AG08395 (cell line): ENCODE data around the gene KCNH4.
A peak's percentile ranks its signal among the peaks of the same experiment; 100 is the strongest.
"Not testable (repeated sequence)": the region's sequence is repeated elsewhere in the genome, so short reads cannot be mapped to it uniquely, and the experiment has no call there.

ENCODE experiments used
- DNase-seq: peaks from one replicate; pipeline ENCODE4 v3.0.0; 2012; ENCODE audit warnings: mixed read lengths, low spot score

Gene KCNH4

GRCh38 chr17:42180922-42181850 lies at the start of gene KCNH4:
TSS of gene KCNH4 (minus strand) at chr17:42181142. CDS start at chr17:42180945, 197 bp downstream.
- DNase-seq, result peak; percentile 75

- no peak for DNase-seq
Observed at GRCh38 chr17:42230225-42230624, 49.3 kb upstream of the KCNH4 start.

- peak; percentile 8 for DNase-seq
Observed at GRCh38 chr17:42227849-42228700, 47.1 kb upstream of the KCNH4 start.

DNA sequence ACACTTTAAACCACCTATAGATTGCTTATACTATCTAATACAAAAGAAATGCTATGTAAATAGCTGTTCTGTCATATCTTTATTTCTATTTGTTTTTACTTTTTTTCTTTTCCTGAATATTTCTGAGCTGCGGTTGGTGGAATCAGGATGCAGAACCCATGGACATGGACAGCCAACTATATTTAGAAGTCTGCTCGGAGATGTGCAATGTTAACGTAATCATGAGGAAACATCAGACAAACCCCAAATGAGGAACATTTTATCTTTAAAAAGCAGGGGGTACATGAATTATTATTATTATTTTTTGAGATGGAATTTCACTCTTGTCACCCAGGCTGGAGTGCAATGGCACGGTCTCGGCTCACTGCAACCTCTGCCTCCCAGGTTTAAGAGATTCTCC lies 44.7 kb upstream of the KCNH4 start:
- no peak for DNase-seq

DNA sequence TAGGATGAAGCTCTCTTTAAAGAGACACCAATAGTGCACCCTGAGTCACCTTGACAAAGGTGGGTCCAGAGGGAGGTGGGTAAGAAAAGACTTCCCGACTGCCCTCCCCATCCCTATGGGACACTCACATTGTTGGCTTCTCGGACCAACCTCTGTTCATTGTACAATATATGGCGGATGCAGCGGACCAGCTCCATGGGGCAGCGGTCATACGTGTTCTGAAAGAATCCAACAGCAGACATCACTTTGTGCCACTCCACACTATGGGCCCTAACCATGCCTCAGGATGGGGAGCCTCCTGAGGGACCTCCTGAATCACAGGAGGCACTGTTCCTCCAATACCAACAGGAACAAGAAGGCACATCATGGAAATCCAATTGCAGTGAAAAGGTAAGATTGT lies 43.7 kb upstream of the KCNH4 start:
- no peak for DNase-seq

- DNase-seq, result peak; percentile 55
Observed at GRCh38 chr17:42221886-42222745, 41.2 kb upstream of the KCNH4 start.

DNA sequence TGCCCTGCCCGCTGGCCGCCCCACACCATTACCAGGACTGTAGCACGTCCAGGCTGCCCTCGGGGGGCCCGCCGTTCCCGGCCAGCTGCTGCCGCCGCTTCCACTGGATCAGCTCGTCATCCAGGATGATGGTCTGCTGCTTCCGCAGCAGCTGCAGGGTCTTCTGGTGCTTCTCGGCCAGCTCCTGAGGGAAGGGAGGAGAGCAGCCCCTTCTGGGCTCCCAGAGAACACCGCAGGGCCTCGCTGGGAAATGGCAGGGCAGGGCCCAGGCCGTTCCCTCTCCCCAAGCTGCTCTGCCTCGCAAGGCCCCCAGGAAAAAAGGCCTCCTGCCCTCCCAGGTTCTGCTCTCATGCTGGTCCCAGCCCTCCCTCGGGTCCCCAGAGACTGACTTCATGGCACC lies 38.3 kb upstream of the KCNH4 start:
- not testable (repeated sequence) for DNase-seq

DNA sequence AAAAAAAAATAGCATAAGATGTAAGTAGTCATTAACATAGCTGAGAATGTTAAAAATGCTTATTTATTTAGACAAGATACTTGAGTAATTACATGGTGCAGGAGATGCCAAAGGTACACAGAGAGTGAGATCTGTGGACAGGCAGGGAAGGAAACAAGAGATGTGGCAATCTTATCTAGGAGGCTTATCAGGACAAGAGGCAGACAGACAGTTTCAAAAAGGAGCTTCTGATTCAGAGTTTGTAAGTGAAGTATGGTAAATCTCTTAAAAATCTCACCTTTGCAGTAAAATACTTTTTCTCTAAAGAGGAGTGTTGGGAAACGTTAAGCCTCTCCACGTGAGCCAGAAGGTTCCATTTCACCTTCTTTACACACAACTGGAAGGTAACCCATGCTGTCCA lies 33.2 kb upstream of the KCNH4 start:
- no peak for DNase-seq

GRCh38 chr17:42212382-42212781 lies 31.4 kb upstream of the KCNH4 start:
- peak; percentile 31 for DNase-seq

DNA sequence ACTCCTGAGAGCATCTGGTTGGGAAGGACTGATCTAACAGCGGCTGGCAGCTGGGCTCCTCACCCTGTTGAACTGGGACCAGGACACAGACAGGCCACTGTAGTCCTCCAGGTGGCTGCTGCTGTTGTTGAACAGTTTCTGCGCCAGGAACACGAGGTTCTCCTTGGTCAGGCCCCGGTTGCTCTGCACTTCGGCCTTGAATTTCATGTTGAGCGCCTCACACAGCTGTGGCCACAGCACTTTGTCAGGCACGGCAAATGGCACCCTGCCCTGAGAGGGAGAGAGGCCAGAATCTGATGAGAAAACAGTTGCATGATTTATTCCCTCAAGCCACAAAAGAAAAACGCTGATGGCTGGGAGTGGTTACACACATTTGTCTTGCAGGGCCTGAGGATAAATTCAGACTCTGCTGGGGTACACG lies 31.0 kb upstream of the KCNH4 start:
- DNase-seq, result peak; percentile 58

DNA sequence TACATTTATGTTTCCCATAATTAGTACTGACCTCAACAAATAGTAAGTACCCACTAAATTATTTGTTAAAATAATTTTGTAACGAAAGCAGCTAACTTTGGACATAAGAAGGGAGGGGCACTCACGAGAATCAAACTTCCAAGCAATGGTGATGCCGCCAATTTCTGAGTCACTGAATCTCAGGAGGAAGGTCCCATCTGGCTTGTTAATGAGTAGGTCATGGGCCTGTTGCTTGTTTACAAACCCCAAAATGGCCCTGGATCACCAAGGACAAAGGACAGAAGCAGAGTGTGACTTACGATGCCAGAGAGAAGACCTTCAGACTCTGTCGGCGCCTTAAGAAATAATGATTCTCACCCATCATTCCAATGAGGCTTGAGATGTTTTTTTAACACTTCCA lies 29.1 kb upstream of the KCNH4 start:
- no peak for DNase-seq

- DNase-seq, result not testable (repeated sequence)
Observed at GRCh38 chr17:42206153-42206612, 25.2 kb upstream of the KCNH4 start.

- no peak for DNase-seq
Observed at GRCh38 chr17:42203354-42203753, 22.4 kb upstream of the KCNH4 start.

- DNase-seq, result no peak
Observed at GRCh38 chr17:42202696-42203095, 21.8 kb upstream of the KCNH4 start.

DNA sequence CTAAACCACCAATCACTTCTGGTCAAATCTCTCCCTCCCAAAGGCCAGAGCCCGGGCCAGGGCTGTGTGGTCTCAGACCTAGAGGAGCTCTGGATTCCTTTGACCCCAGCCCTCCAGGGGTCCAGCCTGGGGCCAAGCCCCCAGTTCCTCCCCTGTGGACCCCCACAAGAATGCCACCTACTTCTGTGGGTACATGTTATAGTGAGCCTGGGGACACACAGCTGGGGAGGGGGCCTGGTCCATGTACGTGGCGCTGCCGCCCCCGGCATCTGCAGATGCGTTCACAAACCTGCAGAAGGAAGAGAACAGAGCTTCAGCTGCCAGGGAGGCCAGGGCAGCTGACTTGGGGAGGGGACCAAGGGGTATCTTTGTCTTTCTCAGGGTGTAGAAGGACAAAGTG lies 21.2 kb upstream of the KCNH4 start:
- no peak for DNase-seq

GRCh38 chr17:42201458-42201772 lies 20.5 kb upstream of the KCNH4 start:
- DNase-seq, result no peak

DNA sequence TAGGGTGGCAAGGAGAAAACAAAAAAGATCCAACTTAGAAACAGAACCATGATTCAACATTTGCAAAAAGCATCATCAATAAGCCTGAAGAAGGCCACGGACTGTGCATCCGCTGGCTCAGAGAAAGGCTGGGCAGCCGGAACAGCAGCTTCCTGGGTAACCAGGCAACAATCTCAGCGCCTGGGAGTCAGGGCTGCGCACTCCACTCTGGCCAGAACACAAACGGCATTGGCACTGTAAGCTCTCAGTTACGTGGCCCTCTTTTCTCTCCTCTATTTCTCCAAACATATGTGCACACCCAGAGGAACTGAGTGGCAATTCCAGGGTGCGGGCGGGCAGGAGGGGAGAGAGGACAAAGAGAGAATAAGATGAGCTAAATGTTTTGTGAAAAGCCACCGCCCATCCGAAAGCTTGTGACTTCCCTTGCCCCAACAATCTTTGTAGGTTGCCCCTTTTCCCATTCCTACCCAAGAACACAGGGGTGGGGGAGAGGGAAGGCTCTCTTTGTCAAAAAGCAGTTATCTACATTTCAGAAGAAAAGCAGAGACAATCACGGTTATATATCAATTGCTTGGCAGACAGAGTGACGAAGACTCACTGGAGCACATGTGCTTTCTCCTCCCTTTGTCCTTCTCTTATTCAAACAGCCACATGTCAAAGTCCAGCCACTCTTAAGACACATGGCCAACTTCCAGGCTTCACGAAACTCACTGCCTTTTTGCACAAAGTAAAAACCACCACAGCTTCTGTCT lies 19.9 kb upstream of the KCNH4 start:
- no peak for DNase-seq

GRCh38 chr17:42199416-42200011 lies 18.6 kb upstream of the KCNH4 start:
- no peak for DNase-seq

DNA sequence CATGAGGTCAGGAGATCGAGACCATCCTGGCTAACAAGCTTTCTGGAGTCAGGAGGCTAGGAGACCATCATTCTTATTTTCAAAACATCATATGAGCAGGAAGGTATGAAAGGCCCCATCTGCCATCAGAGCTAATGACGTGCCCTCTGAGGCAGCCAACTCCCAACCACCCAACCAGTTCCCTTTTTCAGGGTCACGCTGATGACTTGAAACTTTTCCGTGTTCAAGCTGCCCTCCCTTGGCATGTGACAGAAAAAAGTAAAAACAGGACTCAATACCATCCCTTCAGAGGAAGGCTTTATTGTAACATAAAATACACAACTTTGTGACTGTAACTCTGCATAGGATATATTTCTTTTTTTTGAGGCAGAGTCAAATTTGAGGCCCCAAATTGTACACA lies 18.0 kb upstream of the KCNH4 start:
- DNase-seq, result no peak

DNA sequence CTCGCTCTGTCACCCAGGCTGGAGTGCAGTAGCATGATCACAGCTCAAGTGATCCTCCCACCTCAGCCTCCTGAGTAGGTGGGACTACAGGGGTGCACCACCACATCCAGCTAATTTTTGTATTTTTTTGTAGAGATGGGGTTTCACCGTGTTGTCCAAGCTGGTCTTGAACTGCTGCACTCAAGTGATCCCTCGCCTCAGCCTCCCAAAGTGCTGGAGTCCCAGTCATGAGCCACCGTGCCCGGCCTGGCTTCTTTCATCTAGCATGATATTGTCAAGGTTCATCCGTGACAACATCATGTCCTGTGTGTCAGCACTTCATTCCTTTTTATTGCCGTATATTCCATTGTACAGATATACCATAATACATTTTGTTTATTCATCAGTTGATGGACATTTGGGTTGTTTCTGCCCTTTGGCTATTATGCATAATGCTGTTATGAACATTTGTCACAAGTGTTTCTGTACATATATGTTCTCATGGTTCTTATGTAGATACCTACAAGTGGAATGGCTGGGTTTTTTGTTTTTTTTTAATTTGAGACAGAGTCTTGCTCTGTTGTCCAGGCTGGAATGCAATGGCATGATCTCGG lies 16.7 kb upstream of the KCNH4 start:
- DNase-seq, result no peak
